Heart right ventricle (tissue), 16 donors: ENCODE data around the gene MICAL3. TPM values are rescaled to one million over a fixed set of nuclear protein-coding genes. Genes with fewer than 3 reads are reported as not detected.

ENCODE experiments used
- ATAC-seq, 8 donors: fragments of 200-7000 bp; cut with Tn5 transposase; one replicate each; pipeline ENCODE4 v1.9.1; 2020; ENCODE audit warnings: mild to moderate bottlenecking in 8 of 8, moderate library complexity in 8 of 8, moderate number of reproducible peaks in 1 of 8
- DNase-seq, 2 donors: peaks; one replicate each; pipeline ENCODE4 v3.0.0-alpha.2; 2020
- H3K27ac ChIP-seq, 10 donors: fragments of 200-600 bp; sonication (generic) in 2 of 10; one replicate each; pipeline versions ENCODE4 v1.5.0 to v1.8.0; 2020 to 2022; ENCODE audit warnings: mild to moderate bottlenecking in 3 of 10
- H3K27me3 ChIP-seq, 7 donors: fragments of 200-600 bp; one replicate each; pipeline ENCODE4 v1.8.0; 2021 to 2022; ENCODE audit warnings: mild to moderate bottlenecking in 2 of 7
- H3K36me3 ChIP-seq, 9 donors: fragments of 200-600 bp; sonication (generic) in 1 of 9; one replicate each; pipeline versions ENCODE4 v1.5.0 to v1.8.0; 2020 to 2022; ENCODE audit warnings: mild to moderate bottlenecking in 2 of 9
- H3K4me1 ChIP-seq, 9 donors: fragments of 200-600 bp; sonication (generic) in 1 of 9; one replicate each; pipeline versions ENCODE4 v1.5.0 to v1.8.0; 2020 to 2022; ENCODE audit warnings: mild to moderate bottlenecking in 4 of 9
- H3K4me3 ChIP-seq, 10 donors: fragments of 200-600 bp; sonication (generic) in 2 of 10; one replicate each; pipeline versions ENCODE4 v1.5.0 to v1.8.0; 2020 to 2022; ENCODE audit warnings: mild to moderate bottlenecking in 7 of 10, moderate library complexity in 2 of 10
- H3K9me3 ChIP-seq, 11 donors: fragments of 200-600 bp in 10 of 11; sonication (generic) in 2 of 11; one replicate each; pipeline versions ENCODE4 v1.5.0 to v1.8.0; 2013 to 2022; ENCODE audit warnings: mild to moderate bottlenecking in 2 of 11, control low read depth in 1 of 11, moderate library complexity in 1 of 11
- WGBS, 2 donors: extraction: QIAGEN DNeasy Blood & Tissue Kit; methylation state at CpG; one replicate each; pipeline ENCODE4 v1.1.7; 2013; ENCODE audit warnings: inconsistent platforms in 1 of 2; 5-methylcytosine and 5-hydroxymethylcytosine counted together
- intact Hi-C, 10 donors: fragments of 100-400 bp; cut with DNase I; formaldehyde crosslinking; loops; one replicate each; pipeline versions ENCODE4 v1.11.1 to v1.14.2; 2022
- polyA plus RNA-seq, 2 donors: library from polyadenylated mRNA; stranded (reverse); fragments of 200-250 nt; gene quantifications; one replicate each; pipeline ENCODE4 v1.2.3, GENCODE V29; 2013
- total RNA-seq, 10 donors: library from RNA; stranded (reverse); fragmentation: NEBNext Ultra II Directional in 3 of 10; extraction: Animal tissue kit (Norgen Biotek cat#: 25700) in 3 of 10; gene quantifications; one replicate each; pipeline versions ENCODE4 v1.2.1 to v1.2.4, GENCODE V29; 2021 to 2023
- TF ChIP-seq, protein P1 (sequence below), 9 donors: fragments of 200-600 bp; sonication (generic) in 2 of 9; IDR thresholded peaks; one replicate each; pipeline versions ENCODE4 v1.5.0 to v1.8.0; 2021 to 2022; ENCODE audit warnings: antibody characterized with exemption in 9 of 9, mild to moderate bottlenecking in 5 of 9, moderate library complexity in 1 of 9
- donor health status: Arrhythmogenic right ventricular cardiomyopathy.
- donor health status: ischemic (EF 13 %, LVEDD 7.1; RV severe dilation, severe dysfunction).
- donor health status: healthy with polysubstance abuse.
- donor health status: DM: no; HTN: yes; CAD: no.
- donor health status: DM: no; HTN: no; CAD: no.
- donor health status: ischemic (EF 25% LVEDD 6.9; RV normal size, moderate dysfunction).
- donor health status: ischemic (EF 25% LVEDD 5.7; RV mildly dilated, moderate dysfunction).
- donor health status: healthy.
- donor health status: DM: yes; HTN: yes; CAD: no.
- donor health status: Ischemic cardiomyopathy.
- donor health status: ischemic (EF 35%, LVEDD 5.7; RV mildly dilated, moderate dysfunction).
- donor health status: nonischemic (EF 11% LVEDD 7.7; RV severe dilation, severe dysfunction).
- donor health status: DM: yes; HTN: yes; CAD: no.
- donor health status: PGD.
- donor health status: ischemic (EF 29% LVEDD 5.4; RV normal size, mild dysfunction).
- donor health status: nonischemic (EF 23%, LVEDD 6.1; RV moderate dilation, normal function).

MICAL3 gene
- total and polyA plus RNA-seq, 12 donors: 13.2 to 137 (median 109) TPM

DNA sequence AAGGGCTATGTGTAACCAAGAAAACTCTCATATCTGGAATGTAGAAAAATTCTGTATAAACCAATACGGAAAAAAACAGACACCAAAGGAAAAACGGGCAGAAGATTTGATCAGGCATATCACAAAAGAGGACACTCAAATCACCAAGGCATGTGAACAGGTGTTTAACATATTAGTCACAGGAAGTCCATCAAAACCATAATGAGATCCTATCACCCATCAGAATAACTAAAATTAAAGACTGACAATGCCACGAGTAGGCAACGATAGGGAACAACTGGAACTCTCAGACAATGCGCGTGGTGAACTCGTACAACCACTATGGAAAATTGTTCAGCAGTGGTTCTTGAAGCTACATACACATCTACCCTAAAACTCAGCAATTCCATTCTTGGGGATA lies 94.5 kb downstream of the MICAL3 start:
- WGBS, 2 donors: 64 to 77% methylated on average over 7 of the region's 7 CpGs

DNA sequence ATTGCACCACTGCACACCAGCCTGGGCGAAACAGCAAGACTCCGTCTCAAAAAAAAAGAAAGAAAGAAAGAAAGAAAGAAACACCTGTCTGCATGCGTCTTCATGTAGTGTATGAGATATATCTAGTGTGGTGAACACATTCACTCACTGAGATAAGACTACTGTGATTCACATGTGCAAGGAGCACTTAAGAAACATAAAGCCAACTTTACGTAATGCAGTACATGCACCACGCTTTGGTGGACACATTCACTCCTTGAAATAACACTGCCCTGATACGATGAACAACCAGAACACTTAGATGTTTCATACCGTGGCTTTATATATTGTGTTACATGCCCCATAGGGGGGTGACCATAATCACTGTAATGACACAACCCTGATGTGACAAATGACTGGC lies 96.0 kb downstream of the MICAL3 start:
- Histone ChIP-seq H3K4me1 (peaks cover 10 to 67% (median 44%) of the 10 kb centered on the region in 9 donors), H3K9me3 (no peaks in the 10 kb centered on the region), H3K36me3 (no peaks in the 10 kb centered on the region), H3K27ac (peak overlapping the region in 2 of 10 donors; percentile 1 to 18), H3K27me3 (no peaks in the 10 kb centered on the region), H3K4me3 (no peak overlapping the region)
- DNase-seq (no peak), ATAC-seq (no peak)
- TF ChIP-seq, protein P1, sequence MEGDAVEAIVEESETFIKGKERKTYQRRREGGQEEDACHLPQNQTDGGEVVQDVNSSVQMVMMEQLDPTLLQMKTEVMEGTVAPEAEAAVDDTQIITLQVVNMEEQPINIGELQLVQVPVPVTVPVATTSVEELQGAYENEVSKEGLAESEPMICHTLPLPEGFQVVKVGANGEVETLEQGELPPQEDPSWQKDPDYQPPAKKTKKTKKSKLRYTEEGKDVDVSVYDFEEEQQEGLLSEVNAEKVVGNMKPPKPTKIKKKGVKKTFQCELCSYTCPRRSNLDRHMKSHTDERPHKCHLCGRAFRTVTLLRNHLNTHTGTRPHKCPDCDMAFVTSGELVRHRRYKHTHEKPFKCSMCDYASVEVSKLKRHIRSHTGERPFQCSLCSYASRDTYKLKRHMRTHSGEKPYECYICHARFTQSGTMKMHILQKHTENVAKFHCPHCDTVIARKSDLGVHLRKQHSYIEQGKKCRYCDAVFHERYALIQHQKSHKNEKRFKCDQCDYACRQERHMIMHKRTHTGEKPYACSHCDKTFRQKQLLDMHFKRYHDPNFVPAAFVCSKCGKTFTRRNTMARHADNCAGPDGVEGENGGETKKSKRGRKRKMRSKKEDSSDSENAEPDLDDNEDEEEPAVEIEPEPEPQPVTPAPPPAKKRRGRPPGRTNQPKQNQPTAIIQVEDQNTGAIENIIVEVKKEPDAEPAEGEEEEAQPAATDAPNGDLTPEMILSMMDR (IDR thresholded peaks at IDR 0.05): no peak
- 83 to 91% methylated on average over 7 of the region's 7 CpGs for WGBS, 2 donors
- intact Hi-C loops: loop anchor here in 1 of 10 donors (5.0 kb wide), 1 partner anchor 64 kb away; no protein-coding TSS in a partner anchor

More for the DNA sequence above, 94.5 kb downstream of the MICAL3 start:
- no peaks in the 10 kb centered on the region for H3K36me3 ChIP-seq
- peak overlapping the region in 4 of 10 donors; percentile 59 to 86 (median 78) for H3K27ac ChIP-seq
- ATAC-seq (no peak), DNase-seq (no peak)
- H3K4me3 ChIP-seq: no peak overlapping the region
- TF ChIP-seq, protein P1 (IDR thresholded peaks at IDR 0.05): no peak
- peaks cover 7 to 52% (median 29%) of the 10 kb centered on the region in 9 donors for H3K4me1 ChIP-seq
- H3K9me3 ChIP-seq: no peaks in the 10 kb centered on the region
- H3K27me3 ChIP-seq: no peaks in the 10 kb centered on the region
- intact Hi-C loops: loop anchor here in 1 of 10 donors (5.0 kb wide), 1 partner anchor 62 kb away; no protein-coding TSS in a partner anchor

DNA sequence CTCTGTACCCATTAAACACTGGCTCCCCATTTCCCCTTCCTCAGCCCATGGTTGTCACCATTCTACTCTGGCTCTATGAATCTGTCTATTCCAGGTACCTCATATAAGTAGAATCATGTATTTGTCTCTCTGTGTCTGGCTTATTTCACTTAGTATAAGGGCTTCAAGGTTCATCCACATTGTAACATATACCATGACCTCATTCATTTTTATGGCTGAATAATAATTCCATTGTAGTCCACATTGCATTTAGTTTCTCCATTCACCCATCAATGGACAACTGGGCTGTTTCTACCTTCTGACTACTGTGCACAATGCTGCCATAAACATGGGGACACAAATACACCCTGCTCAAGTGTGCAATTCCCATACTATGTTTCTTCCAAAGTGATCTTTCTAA lies 97.3 kb downstream of the MICAL3 start:
- no peak overlapping the region for H3K4me3 ChIP-seq
- H3K27me3 ChIP-seq: no peaks in the 10 kb centered on the region
- no peaks in the 10 kb centered on the region for H3K36me3 ChIP-seq
- DNase-seq: no peak
- intact Hi-C loops: loop anchor here in 1 of 10 donors (5.0 kb wide), 1 partner anchor 65 kb away; no protein-coding TSS in a partner anchor
- ATAC-seq: no peak
- H3K4me1 ChIP-seq: peaks cover 13 to 78% (median 54%) of the 10 kb centered on the region in 9 donors
- TF ChIP-seq, protein P1 (IDR thresholded peaks at IDR 0.05): no peak
- peak overlapping the region in 1 of 10 donors; percentile 19 for H3K27ac ChIP-seq
- H3K9me3 ChIP-seq: no peaks in the 10 kb centered on the region

DNA sequence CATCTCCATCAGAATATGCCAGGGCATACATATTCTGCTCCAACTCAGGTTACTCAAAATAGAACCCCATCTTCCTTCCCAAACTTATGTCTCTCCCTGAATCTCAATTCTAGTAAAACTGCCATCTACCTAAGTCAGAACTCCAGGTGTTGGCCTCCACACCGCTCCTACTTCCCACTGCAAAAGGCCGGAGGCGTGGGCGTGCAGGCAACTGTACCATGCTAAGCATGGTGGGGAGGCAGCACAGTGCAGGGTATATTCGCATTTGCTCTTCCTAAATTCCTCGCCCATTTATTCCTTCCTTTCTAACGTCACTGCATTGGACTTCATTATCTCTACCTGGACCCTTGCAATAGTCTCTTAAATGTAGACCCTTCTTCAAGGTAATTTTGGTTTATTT lies 97.8 kb downstream of the MICAL3 start:
- intact Hi-C loops: loop anchor here in 1 of 10 donors (5.0 kb wide), 1 partner anchor 66 kb away; no protein-coding TSS in a partner anchor
- H3K36me3 ChIP-seq: no peaks in the 10 kb centered on the region

More for the DNA sequence above, 97.8 kb downstream of the MICAL3 start:
- no peak for DNase-seq
- Histone ChIP-seq H3K9me3 (no peaks in the 10 kb centered on the region), H3K4me3 (no peak overlapping the region), H3K4me1 (peaks cover 13 to 79% (median 50%) of the 10 kb centered on the region in 9 donors), H3K27ac (no peak overlapping the region), H3K27me3 (no peaks in the 10 kb centered on the region)
- TF ChIP-seq, protein P1 (IDR thresholded peaks at IDR 0.05): no peak
- no peak for ATAC-seq
- 95 to 97% methylated on average over 7 of the region's 7 CpGs for WGBS, 2 donors
